Colon (tissue), 2 donors: ENCODE results near the gene NHS.
"Not testable (repeated sequence)": the region's sequence is repeated elsewhere in the genome, so short reads cannot be mapped to it uniquely, and the experiment has no call there.

Experiments
- FAIRE-seq: peaks from 2 replicates; lab custom pipeline; 2012; peaks lifted over from hg19 to GRCh38; lab: Jason Lieb, UNC
- donor health status: control.
- donor health status: control.

The NHS gene

DNA sequence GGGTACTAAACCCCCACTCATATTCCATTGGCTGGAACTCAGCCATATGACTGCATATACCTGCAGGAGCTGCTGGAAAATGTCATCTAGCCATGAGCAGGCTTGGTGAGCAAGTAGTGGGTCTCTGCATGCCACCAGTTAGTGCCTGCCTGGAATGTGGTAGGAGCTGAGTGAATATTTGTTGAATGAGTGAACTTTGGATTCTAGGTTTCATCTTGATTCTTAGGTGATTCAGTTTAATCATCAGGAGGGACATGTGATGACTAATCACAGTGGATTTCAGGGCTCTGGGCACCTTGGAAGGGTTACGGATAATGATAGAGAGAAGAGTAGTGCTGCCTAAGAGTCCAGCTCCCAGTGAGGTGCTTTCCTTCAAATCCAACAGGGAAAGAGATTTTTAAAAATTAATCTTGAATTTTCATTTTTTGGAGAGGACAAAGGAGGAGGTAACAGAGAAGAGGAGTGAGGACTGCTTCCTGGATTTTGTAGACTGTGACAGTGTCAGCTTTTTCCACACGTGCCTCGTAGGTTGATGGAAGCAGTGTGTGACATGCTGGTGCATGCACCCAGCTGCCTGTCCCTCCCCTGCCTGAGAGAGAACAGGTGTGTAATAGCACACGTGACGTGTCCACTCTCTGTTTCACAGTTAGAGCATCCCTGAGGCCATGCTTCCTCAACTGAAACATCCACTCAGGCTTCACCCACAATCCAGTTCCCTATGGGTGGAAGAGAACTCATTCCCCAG, 30.4 kb downstream of the NHS start:
- FAIRE-seq, result no peak

GRCh38 chrX:17409566-17410290, 34.7 kb downstream of the NHS start:
- no peak for FAIRE-seq

GRCh38 chrX:17410651-17411050, 35.7 kb downstream of the NHS start:
- no peak for FAIRE-seq

DNA sequence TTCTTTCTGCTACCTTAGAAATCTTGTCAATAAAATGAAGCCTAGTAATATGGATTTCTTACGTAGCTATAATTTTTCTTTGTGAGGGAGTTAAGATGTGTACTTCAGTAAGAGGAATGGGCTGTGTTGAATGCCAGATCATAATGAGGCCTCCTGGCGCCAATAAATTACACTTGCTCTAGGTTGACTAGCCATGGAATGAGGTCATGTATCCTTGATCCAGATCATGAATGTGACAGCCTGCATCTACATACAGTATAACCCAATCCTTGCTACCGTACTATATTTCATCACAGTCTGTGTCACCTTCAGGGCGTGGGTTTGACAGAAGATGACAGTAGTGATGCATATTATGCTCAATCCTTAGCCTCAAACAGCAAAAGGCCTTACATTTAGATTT, 36.2 kb downstream of the NHS start:
- no peak for FAIRE-seq

DNA sequence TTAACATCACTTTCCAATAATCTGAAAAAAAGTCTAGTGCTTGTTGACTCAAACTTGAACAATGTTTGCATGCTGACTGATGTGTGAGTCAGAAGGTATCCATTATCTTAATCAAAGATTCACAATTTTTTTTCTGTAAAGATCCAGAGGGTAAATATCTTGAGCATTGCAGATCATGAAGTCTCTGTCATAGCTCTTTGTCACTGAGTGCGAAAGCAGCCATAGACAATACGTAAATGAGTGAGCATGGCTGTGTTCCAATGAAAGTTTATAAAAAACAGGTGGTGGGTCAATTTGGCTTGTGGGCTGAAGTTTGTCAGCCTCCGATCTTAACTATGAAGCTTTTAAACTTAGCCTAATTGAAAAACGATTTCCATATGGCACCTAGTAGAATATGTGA, 37.7 kb downstream of the NHS start:
- FAIRE-seq, result no peak

DNA sequence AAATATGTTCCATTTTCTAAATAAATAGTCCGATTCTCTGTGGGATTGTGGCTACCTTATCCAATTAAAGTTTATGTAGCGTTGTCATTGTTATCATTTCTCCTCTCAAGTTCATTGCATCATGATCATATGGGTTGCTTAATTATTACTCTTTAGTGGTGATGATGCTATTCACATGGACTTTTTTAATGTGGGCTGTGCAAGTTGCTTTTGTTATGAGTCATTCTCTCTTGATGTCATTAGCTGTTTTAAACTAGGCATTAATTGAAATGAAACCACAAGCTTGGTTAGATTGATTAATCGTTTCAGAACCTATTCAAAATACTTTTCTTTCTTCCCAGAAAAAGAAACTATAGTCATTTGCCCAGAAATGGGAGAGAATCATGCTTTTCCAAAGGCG, 38.2 kb downstream of the NHS start:
- peak; percentile 21 for FAIRE-seq

- FAIRE-seq, result no peak
Measured at GRCh38 chrX:17414027-17414658, 39.1 kb downstream of the NHS start.

DNA sequence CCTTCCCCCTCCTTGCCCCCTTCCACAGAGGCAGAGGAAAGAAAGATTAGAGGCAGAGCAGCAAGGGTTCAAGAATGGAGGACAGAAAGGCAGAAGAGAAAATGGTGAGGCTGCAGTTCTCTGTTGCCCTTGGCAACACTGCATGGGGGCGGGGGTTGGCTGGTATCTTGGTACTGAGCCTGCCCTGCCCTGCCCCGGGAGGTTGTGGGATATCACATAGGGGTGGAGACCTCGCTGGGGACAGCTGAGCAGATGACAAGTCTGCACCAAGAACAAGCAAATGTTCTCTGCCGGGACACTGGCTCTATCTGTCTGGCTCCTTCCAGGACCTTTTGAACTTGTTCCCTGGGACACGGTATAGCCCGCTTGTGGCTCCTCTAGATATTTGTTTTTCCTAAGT, 39.8 kb downstream of the NHS start:
- FAIRE-seq, result no peak

- no peak for FAIRE-seq
Measured at GRCh38 chrX:17415242-17415810, 40.3 kb downstream of the NHS start.

- no peak for FAIRE-seq
Measured at GRCh38 chrX:17417372-17417771, 42.4 kb downstream of the NHS start.

GRCh38 chrX:17425136-17425535, 50.1 kb downstream of the NHS start:
- FAIRE-seq, result no peak

DNA sequence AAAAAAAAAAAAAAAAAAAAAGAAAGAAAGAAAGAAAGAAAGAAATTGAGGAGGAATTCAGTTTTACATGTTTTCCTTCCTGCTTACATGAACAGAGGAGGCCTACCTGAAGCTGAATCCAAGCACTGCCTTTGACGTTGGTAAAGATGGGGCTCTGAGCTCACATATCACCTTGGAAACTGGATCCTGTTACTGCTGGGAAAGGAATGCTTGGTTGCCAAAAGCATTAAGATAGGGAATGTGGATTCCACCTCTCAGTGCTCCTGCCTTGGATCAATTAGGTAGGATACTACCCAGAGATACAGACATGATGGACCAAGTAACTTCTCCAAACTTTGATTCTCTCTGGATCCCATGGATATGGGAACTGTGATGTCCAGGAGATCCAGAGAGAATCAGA, 50.6 kb downstream of the NHS start:
- FAIRE-seq, result no peak

DNA sequence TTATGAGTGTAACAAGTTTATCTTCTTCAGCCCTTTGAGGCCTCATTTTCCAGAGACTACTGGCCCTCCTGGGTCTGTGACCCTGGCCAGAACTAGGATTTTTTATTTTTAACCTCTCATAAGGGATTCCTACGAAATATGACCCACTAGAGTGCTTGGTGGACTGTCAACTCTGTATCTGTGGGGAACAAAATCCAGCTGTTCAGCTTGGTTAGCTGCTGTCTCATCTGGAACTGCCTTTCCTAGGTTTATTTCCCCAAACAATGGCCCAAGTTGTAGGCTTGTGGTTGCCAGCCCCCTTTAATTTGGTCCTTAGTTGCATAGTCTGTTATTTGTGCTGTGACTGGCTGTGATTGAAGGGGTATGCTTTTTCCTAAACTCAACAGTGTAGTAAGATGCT, 56.2 kb downstream of the NHS start:
- FAIRE-seq, result no peak

DNA sequence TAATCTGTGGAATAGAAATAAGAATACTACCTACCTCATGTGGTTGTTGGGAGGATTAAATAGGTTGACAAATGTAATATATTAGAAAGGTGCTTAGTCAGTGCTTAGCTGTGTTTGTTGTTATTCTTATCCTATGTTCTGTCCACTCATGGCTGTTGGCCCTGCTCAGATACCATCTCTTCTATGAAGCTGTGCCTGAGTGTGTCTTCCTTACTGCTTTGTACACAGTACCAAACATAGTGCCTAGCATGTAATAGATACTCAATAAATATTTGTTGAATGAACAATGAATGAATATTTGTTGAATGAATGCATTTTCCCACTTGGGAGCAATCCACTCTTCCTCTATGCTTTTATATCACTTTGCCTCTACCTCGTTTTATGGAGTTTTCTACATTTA, 57.2 kb downstream of the NHS start:
- FAIRE-seq, result no peak

DNA sequence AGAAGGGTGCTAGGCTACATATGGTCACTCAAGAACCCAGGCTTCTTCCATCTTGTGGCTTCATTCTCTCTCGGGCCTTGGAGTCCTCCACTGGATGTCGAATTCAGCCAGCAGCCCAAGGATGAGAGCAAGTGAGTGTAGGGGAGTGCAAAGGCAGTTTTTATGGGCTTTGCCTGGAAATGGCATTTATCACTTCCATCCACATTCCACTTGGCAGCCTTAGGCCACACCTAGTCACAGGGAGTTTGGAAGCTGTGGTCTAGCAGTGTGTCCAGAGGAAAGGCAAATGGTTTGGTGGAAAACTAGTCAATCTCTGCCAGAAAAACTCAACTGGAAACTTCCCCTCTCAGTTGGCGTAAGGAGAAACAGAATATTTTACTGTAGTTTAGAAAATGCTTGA, 59.0 kb downstream of the NHS start:
- no peak for FAIRE-seq

GRCh38 chrX:17435476-17435875, 60.5 kb downstream of the NHS start:
- no peak for FAIRE-seq

- FAIRE-seq, result no peak
Measured at GRCh38 chrX:17438221-17438620, 63.2 kb downstream of the NHS start.

- FAIRE-seq, result no peak
Measured at GRCh38 chrX:17440258-17440657, 65.3 kb downstream of the NHS start.

- no peak for FAIRE-seq
Measured at GRCh38 chrX:17440836-17441235, 65.8 kb downstream of the NHS start.

- FAIRE-seq, result no peak
Measured at GRCh38 chrX:17441965-17442364, 67.0 kb downstream of the NHS start.

GRCh38 chrX:17442898-17443297, 67.9 kb downstream of the NHS start:
- FAIRE-seq, result no peak

DNA sequence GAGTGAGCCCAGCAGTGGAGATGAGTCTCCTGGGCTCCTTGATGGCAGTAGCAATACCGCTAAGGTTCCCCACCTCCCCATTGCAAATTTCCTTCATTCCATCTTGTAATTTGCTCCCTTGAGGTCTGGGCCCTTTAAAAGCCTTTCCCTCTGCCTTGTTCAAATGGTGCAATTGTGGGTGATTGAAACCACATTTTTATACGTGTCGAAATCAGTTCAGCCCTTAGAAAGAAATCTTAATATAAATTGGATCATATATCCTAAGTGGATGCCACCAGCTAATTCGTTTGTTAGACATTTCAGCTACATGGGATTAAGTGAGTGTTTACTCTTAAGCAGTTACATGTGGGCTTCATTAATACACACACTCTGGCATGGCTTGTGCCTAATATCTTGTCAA, 68.6 kb downstream of the NHS start:
- no peak for FAIRE-seq

- not testable (repeated sequence) for FAIRE-seq
Measured at GRCh38 chrX:17446269-17446668, 71.3 kb downstream of the NHS start.
